Measurements from ENCODE around the gene CFAP61.
A peak's percentile ranks its signal among the peaks of the same experiment; 100 is the strongest.

The CFAP61 gene

GRCh38 chr20:20184149-20184548, 131.8 kb downstream of the CFAP61 start:
- no peak for DNase-seq

DNA sequence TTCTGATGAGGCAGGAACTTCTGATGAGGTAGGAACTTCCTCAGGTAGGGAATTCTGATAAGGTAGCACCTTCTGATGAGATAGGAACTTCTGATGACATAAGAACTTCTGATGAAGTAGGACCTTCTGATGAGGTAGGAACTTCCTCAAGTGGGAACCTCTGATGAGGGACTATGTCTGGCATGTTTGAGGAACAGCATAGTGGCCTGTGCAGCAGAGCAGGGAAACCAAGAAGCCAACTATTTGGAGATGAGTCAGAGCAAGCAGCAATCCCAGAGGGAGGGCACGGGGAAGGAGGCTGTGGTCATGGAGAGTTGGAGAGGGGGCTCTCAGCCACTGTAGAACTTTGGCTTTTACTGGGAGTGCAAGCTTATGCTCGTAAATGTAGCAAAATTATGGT, 132.4 kb downstream of the CFAP61 start:
- DNase-seq, result no peak

GRCh38 chr20:20188647-20189046, 136.3 kb downstream of the CFAP61 start:
- DNase-seq, result no peak

- no peak for DNase-seq
Observed at GRCh38 chr20:20192366-20192765, 140.0 kb downstream of the CFAP61 start.

- peak; percentile 51 for DNase-seq
Observed at GRCh38 chr20:20195021-20195705, 142.8 kb downstream of the CFAP61 start.

DNA sequence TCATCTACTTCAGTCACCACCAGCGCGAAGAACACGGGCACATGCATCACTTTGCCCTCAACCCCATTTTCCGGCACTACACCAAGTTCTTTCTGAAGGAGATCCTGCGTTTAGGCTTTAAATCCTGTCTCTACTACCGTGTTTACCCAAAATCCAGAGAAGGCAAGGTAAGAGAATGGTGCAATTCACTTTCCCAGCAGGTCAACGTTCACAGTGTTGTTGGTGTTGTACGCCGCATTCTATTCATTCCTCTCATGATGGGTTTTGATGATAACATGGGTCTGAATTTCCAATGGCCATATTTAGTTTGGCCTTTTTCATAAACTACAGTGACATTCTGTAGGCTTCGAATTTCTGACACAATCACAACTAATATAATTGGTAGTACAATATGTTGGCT, 144.3 kb downstream of the CFAP61 start:
- DNase-seq, result no peak

DNA sequence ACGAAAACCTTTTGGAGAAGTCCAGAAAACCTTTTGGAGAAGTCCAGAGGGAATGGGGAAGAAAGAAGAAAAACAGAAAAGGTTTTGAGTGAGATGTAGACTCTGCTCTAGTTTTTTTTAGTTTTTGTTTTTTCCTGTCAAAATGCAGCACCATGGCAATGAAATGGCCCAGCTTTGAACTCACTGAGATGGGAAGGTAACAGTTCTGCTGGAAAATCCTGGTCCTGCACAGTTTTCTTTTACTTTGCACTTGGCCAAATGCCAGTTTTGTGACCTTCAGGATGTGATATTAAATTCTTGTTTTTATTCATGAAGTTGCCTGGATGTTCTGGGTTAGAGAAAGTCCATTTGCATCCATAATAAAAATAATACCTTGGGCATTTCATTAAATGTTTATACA, 145.7 kb downstream of the CFAP61 start:
- DNase-seq, result no peak

GRCh38 chr20:20199361-20200160, 147.2 kb downstream of the CFAP61 start:
- peak; percentile 96 for DNase-seq

- no peak for DNase-seq
Observed at GRCh38 chr20:20201124-20201523, 148.8 kb downstream of the CFAP61 start.

GRCh38 chr20:20201639-20202038, 149.3 kb downstream of the CFAP61 start:
- DNase-seq, result no peak

DNA sequence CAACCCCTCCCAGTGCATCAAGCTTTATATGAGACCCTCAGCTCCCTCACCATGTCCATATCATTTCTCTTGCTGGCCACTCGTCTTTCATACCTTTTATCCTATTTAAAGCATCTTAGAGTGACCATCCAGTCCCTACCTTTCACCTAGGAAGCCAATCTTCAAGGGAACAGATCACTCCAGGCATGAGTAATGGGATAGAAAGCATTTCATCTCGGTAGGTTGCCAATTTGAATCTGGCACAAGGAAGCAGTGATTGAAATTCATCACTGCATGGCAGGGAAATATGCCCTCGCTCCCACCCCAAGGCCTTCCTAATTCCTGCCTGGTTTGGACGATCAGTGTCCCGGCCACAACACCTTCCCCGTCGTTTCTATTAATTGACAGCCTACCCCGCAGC, 150.4 kb downstream of the CFAP61 start:
- DNase-seq, result no peak

- DNase-seq, result no peak
Observed at GRCh38 chr20:20203784-20204183, 151.5 kb downstream of the CFAP61 start.

DNA sequence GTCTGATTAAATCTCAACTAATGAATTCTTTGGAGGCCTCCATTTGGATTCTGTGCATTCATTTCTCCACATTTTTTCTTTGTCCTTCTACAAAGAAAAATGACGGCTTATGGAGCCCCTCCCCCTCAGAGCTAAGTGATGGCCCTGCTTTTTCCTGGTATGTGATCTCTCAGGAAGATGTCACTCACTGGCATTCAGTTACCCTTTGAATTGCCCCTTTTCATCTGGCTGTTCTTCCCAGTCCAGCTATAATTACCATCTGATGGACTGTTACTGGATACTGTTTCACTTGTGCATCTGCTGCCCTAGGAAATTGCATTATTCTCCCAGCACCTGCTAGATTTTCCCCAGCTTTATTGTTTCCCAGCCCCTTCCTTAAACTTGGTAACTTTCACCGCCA, 151.9 kb downstream of the CFAP61 start:
- no peak for DNase-seq

GRCh38 chr20:20205141-20205861, 153.0 kb downstream of the CFAP61 start:
- DNase-seq, result no peak

GRCh38 chr20:20205862-20206236, 153.5 kb downstream of the CFAP61 start:
- DNase-seq, result no peak

- DNase-seq, result no peak
Observed at GRCh38 chr20:20206788-20207187, 154.5 kb downstream of the CFAP61 start.

- no peak for DNase-seq
Observed at GRCh38 chr20:20207291-20207690, 155.0 kb downstream of the CFAP61 start.

- no peak for DNase-seq
Observed at GRCh38 chr20:20207872-20208271, 155.5 kb downstream of the CFAP61 start.

- no peak for DNase-seq
Observed at GRCh38 chr20:20209684-20210083, 157.4 kb downstream of the CFAP61 start.

GRCh38 chr20:20210327-20210726, 158.0 kb downstream of the CFAP61 start:
- peak; percentile 31 for DNase-seq

- no peak for DNase-seq
Observed at GRCh38 chr20:20210943-20211273, 158.6 kb downstream of the CFAP61 start.

DNA sequence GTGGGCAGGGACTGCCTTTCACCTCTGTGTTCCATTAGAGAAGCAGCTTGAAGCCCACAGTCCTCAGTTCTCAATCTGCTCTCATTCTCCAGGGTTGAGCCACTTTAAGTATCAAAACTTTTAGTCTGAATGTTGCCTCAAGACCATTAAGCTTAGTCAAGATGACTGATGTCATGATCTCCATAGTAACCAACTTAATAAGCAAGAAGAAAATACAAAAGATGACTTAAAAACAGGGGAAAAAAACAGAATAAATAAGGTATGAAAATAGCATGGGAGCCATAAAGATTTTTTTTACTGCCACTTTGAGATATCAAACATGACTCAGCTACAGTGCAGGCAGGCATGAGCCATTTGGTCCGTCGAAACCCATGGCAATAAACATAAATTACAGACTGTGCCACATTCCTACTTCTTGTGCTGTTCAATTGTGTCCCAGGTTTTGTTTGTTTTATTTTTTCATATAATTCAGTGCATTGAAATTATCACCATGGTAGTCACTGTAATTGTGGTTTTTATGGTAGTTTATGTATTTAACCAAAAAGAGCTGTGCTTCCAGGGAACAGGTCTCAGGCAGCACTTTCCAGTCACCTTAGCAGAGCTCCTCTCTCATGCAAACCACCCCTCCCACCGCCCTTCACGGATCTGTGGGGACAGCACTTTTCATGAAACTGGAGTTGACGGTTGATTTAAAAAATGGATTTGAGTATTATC, 159.1 kb downstream of the CFAP61 start:
- DNase-seq, result no peak

- DNase-seq, result no peak
Observed at GRCh38 chr20:20211988-20212518, 159.7 kb downstream of the CFAP61 start.
